Sigmoid colon (tissue), 7 donors: ENCODE results near the gene CORO2B. TPM values are rescaled to one million over a fixed set of nuclear protein-coding genes. Genes with fewer than 3 reads are reported as not detected.
A peak's percentile ranks its signal among the peaks of the same experiment; 100 is the strongest.

Source experiments
- DNase-seq: peaks from one replicate; pipeline ENCODE4 v3.0.0-alpha.2; 2019
- H3K27ac ChIP-seq, 4 donors: fragments of 200-600 bp; sonication (generic); one replicate each; pipeline ENCODE4 v1.5.1; 2016 to 2019; ENCODE audit warnings: mild to moderate bottlenecking in 1 of 4
- H3K27me3 ChIP-seq, 3 donors: fragments of 200-600 bp; sonication (generic); one replicate each; pipeline ENCODE4 v1.5.1; 2019; ENCODE audit warnings: mild to moderate bottlenecking in 1 of 3
- H3K36me3 ChIP-seq, 4 donors: fragments of 200-600 bp; sonication (generic); one replicate each; pipeline ENCODE4 v1.5.1; 2016 to 2019
- H3K4me1 ChIP-seq, 4 donors: fragments of 200-600 bp; sonication (generic); one replicate each; pipeline ENCODE4 v1.5.1; 2017 to 2019
- H3K4me3 ChIP-seq, 4 donors: fragments of 200-600 bp; sonication (generic); one replicate each; pipeline ENCODE4 v1.5.1; 2017 to 2019; ENCODE audit warnings: mild to moderate bottlenecking in 2 of 4, moderate library complexity in 1 of 4
- H3K9me3 ChIP-seq, 4 donors: fragments of 200-600 bp in 3 of 4; sonication (generic) in 3 of 4; one replicate each; pipeline versions ENCODE4 v1.5.1 to v1.6.1; 2013 to 2019
- EP300 ChIP-seq, 4 donors: sonication (generic); formaldehyde crosslinking; IDR thresholded peaks; one replicate each; pipeline ENCODE4 v1.6.1; 2017; ENCODE audit warnings: antibody characterized with exemption in 4 of 4
- POLR2A ChIP-seq, 2 donors: fragments of 450-650 bp; IDR thresholded peaks; one replicate each; pipeline ENCODE4 v1.6.1; 2016; ENCODE audit warnings: antibody characterized with exemption in 2 of 2, mild to moderate bottlenecking in 2 of 2, moderate library complexity in 2 of 2
- POLR2AphosphoS5 ChIP-seq, 4 donors: sonication (generic); formaldehyde crosslinking; IDR thresholded peaks; one replicate each; pipeline ENCODE4 v1.6.1; 2017; ENCODE audit warnings: antibody characterized with exemption in 4 of 4
- WGBS, 2 donors: extraction: QIAGEN DNeasy Blood & Tissue Kit; methylation state at CpG; one replicate each; pipeline ENCODE4 v1.1.7; 2013; 5-methylcytosine and 5-hydroxymethylcytosine counted together
- intact Hi-C: fragments of 100-400 bp; cut with DNase I; formaldehyde crosslinking; loops from one replicate; pipeline ENCODE4 v1.15.1; 2023
- polyA plus RNA-seq, 3 donors: library from polyadenylated mRNA; stranded (reverse); fragments of 200-250 nt; gene quantifications; one replicate each; pipeline ENCODE4 v1.2.3, GENCODE V29; 2013
- total RNA-seq, 4 donors: library from RNA; depleted of rRNA; stranded (reverse); fragments of >200 nt; gene quantifications; one replicate each; pipeline ENCODE4 v1.1.0, GENCODE V29; 2016
- TF ChIP-seq, protein P1 (sequence below), 4 experiments: fragments of 450-650 bp in 3 of 4; fragments of 200-600 bp in 1 of 4; IDR thresholded peaks; one replicate each; pipeline ENCODE4 v1.5.1; 2016 to 2019; ENCODE audit warnings: antibody characterized with exemption in 4 of 4, mild to moderate bottlenecking in 3 of 4, moderate library complexity in 2 of 4
- donor health status: healthy with polysubstance abuse.
- donor health status: Bipolar disorder and iron deficiency.
- donor health status: healthy.

The CORO2B gene
- total and polyA plus RNA-seq, 7 donors = 0.46 to 3.9 (median 3.1) TPM

DNA sequence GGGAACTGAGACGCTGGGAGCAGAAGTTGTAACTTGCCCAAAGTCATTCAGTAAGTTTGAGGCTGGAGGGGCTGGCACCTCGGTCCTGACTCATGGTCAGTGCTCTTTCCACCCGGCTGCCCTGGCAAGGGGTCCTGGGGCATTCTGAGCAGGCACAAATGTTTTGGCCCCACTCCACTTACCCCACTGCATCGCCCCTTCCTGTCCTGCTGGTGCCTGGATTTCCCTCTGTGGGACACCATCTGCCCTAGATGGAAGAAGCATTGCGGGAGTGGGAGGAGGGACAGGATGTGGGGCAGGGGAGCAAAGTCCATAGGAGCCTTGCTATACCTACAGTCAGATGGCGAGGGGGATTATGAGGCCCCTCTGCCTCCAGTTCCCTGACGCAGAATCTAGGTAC is 4.5 kb downstream of the CORO2B start:
- H3K9me3 ChIP-seq = no peaks in the 10 kb centered on the region
- H3K4me1 ChIP-seq = peaks cover 2 to 11% (median 8%) of the 10 kb centered on the region in 4 donors
- H3K27me3 ChIP-seq = peaks cover 3 to 11% (median 11%) of the 10 kb centered on the region in 3 donors
- TF ChIP-seq POLR2AphosphoS5 (IDR thresholded peaks at IDR 0.05) (no peak), EP300 (IDR thresholded peaks at IDR 0.05) (no peak), POLR2A (IDR thresholded peaks at IDR 0.05) (no peak)
- TF ChIP-seq, protein P1, sequence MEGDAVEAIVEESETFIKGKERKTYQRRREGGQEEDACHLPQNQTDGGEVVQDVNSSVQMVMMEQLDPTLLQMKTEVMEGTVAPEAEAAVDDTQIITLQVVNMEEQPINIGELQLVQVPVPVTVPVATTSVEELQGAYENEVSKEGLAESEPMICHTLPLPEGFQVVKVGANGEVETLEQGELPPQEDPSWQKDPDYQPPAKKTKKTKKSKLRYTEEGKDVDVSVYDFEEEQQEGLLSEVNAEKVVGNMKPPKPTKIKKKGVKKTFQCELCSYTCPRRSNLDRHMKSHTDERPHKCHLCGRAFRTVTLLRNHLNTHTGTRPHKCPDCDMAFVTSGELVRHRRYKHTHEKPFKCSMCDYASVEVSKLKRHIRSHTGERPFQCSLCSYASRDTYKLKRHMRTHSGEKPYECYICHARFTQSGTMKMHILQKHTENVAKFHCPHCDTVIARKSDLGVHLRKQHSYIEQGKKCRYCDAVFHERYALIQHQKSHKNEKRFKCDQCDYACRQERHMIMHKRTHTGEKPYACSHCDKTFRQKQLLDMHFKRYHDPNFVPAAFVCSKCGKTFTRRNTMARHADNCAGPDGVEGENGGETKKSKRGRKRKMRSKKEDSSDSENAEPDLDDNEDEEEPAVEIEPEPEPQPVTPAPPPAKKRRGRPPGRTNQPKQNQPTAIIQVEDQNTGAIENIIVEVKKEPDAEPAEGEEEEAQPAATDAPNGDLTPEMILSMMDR (IDR thresholded peaks at IDR 0.05) = no peak
- H3K4me3 ChIP-seq = no peak overlapping the region
- H3K27ac ChIP-seq = peak overlapping the region in 1 of 4 donors; percentile 45
- no peak for DNase-seq
- WGBS, 2 donors = 83 to 86% methylated on average over 7 of the region's 7 CpGs
- no peaks in the 10 kb centered on the region for H3K36me3 ChIP-seq
- intact Hi-C loops = no loop called here

DNA sequence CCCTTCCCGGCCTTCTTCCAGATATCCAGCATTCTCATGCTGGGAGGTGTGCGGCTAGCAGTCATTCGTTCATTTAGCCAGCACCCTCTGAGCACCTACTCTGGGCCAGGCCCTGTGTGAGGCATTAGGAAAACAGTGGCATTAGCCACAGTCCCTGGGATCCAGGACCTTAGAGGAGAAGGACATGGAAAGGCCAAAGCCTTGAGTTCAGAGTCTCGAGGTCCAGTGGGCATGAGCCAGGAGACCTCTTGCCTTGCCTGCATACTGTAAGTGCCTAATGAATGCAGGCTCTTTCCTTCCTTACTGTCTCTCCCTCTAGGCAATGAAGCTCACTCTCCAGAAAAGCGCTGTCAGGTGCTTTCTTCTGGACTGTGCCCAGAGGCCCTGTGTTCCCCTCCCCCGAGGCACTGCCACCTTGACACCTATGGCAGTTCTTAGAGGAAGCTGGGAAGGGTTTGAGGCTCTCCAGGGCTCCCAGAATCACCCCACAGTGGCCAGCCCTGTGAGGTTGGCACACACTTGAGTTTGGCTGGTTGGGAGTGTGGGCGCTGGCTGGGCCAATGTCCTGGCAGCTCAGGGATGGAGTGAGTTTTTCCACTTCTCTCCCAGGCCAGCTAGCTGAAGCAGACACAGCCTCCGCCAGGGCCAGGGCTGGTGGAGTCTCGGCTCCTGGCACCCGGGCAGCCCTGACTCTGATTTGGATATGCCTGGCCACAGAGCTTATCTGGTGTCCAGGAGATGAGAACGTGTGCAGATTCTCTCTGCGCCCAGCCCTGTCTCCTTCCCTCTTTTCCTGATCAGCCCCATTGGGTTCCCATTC is 5.4 kb downstream of the CORO2B start:
- WGBS, 2 donors = 92% methylated on average over 12 of the region's 12 CpGs
- no peak for DNase-seq
- intact Hi-C loops = no loop called here
- H3K4me1 ChIP-seq = peaks cover 2 to 6% (median 4%) of the 10 kb centered on the region in 4 donors
- H3K36me3 ChIP-seq = no peaks in the 10 kb centered on the region
- H3K27me3 ChIP-seq = peaks cover 3 to 5% (median 5%) of the 10 kb centered on the region in 3 donors
- no peak for TF ChIP-seq POLR2AphosphoS5 (IDR thresholded peaks at IDR 0.05)
- no peak for TF ChIP-seq EP300 (IDR thresholded peaks at IDR 0.05)
- TF ChIP-seq, protein P1 (IDR thresholded peaks at IDR 0.05) = no peak
- TF ChIP-seq POLR2A (IDR thresholded peaks at IDR 0.05) = no peak
- no peak overlapping the region for H3K4me3 ChIP-seq
- no peaks in the 10 kb centered on the region for H3K9me3 ChIP-seq
- H3K27ac ChIP-seq = peak overlapping the region in 3 of 4 donors; percentile 18 to 45 (median 43)

DNA sequence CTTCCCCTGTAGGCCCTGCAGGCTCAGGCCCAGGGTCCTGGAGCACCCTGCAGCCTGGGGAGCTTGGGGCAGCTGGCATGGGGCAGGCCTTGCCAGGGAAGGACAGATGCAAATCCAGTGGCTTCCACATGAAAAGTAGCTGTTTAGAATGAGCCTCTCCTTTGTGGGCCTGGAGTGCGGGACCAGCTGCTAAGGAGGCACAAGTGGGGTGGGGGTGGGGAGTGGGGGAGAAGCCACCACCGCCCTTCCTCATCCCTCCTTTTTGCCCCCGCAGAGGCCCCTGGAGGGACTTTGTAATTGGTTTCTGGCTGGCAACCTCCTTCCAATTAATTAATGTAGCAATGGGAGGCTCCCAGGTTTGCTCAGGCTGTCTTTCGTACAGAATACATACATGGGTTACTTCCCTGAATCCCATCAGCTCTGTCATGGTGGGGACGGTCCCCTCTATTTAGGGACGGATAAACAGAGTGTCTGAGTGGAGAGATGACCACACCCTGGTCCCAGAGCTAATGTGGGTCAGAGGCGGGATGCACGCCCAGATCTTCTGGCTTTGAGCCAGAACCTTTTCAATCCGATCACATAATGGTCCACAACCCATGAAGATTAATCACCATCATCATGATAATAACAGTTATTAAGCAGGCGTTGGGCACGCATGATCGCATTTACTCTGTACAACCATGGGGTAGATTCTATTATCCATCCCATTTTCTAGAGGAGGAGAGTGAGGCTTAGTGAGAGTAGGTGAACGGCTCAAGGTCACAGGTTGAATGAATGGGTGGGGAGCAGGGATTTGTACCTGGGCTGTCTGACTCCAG is 6.2 kb downstream of the CORO2B start:
- no peak overlapping the region for H3K4me3 ChIP-seq
- no peaks in the 10 kb centered on the region for H3K9me3 ChIP-seq
- TF ChIP-seq, protein P1 (IDR thresholded peaks at IDR 0.05) = no peak
- TF ChIP-seq POLR2AphosphoS5 (IDR thresholded peaks at IDR 0.05) (no peak), EP300 (IDR thresholded peaks at IDR 0.05) (no peak), POLR2A (IDR thresholded peaks at IDR 0.05) (no peak)
- intact Hi-C loops = no loop called here
- no peak for DNase-seq
- peak overlapping the region; percentile 7 to 45 (median 36) for H3K27ac ChIP-seq
- H3K4me1 ChIP-seq = peaks cover 0 to 5% (median 0%) of the 10 kb centered on the region in 4 donors
- no peaks in the 10 kb centered on the region for H3K36me3 ChIP-seq
- WGBS, 2 donors = 60 to 82% methylated on average over 13 of the region's 13 CpGs
- no peaks in the 10 kb centered on the region for H3K27me3 ChIP-seq

DNA sequence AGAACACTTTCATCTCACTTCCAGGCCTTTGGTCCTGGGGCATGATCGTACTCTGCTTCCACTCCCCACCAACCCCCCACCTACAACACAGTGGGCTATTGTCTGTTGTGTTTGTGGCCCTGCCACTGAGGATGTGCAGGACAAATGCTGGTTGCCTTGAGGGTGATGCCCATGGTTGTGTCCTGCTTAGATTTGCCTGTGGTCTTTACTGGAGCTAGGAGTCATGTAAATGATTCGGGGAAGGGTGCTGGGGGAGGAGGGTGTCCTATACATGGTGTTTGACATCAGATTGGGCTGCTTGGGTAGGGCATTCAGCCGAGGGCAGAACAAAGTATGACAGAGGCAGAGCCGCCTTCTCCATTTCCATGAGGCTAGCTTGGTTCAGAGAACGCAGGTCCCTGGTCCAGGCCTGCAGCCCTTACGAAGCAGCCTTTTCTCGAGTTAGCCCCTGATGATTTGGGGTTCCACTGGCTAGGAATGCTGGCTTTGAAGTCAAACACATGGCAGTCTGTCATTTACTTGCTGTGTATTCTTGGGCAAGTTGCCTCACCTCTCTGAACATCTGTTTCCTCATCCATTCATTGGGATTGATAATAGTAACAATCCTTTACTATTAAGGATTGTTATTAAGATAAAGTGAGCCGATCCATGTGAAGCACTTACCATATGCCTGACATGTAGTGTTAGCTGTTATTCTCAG is 6.9 kb downstream of the CORO2B start:
- Histone ChIP-seq H3K4me3 (no peak overlapping the region), H3K27ac (peak overlapping the region in 3 of 4 donors; percentile 7 to 64 (median 30)), H3K36me3 (no peaks in the 10 kb centered on the region), H3K27me3 (no peaks in the 10 kb centered on the region), H3K4me1 (peaks cover 0 to 13% (median 3%) of the 10 kb centered on the region in 4 donors), H3K9me3 (no peaks in the 10 kb centered on the region)
- 86 to 90% methylated on average over 8 of the region's 8 CpGs for WGBS, 2 donors
- DNase-seq = no peak
- TF ChIP-seq EP300 (IDR thresholded peaks at IDR 0.05) (no peak), POLR2AphosphoS5 (IDR thresholded peaks at IDR 0.05) (no peak), POLR2A (IDR thresholded peaks at IDR 0.05) (no peak)
- TF ChIP-seq, protein P1 (IDR thresholded peaks at IDR 0.05) = no peak
- intact Hi-C loops = no loop called here
